ENCODE data around the gene RAMACL.

RAMACL gene

DNA sequence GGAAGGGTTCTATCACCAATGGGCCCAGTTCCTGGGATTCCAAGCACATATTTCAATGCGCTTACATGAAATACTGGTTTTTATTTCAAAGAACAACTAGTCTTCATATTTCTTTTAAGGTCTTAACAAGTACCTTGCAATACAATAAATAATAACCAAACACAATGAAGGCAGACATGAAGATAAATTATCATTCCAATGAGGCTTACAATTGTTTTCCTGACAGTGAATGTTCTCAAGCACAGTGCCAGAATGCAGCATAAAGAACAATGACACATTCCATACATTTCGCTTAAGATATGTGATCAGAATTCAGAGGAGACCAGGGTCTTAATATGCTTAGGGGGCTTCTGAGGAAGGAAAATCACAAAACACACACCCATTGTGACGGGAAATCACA, 26.3 kb downstream of the RAMACL start:
- Mint-ChIP-seq H3K27me3 (peaks cover 15% of the 10 kb centered on the region), H3K4me3 (no peak overlapping the region), H3K4me1 (peaks cover 13% of the 10 kb centered on the region), H3K27ac (no peak overlapping the region), H3K9me3 (no peaks in the 10 kb centered on the region)
- DNase-seq, result no peak
- ATAC-seq, result no peak

DNA sequence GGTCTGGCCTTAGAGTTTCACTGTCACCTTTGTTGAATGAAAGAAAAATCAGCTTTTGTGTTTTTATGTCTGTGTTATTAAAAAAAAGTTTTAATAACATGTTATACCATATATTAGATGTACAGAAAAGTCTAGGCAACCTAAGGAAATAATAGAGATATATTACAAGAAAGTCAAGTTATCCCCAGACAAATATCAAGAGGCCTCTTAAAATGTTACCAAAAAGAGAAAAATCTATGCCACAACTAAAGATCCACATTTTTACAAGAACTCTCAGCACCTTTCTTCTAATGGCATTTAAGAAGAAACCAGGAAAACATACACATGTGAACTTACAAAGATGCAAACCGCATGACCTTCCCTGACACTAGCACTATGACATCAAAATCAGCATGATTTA, 26.8 kb downstream of the RAMACL start:
- no peak for ATAC-seq
- H3K4me1 Mint-ChIP-seq, result peaks cover 13% of the 10 kb centered on the region

DNA sequence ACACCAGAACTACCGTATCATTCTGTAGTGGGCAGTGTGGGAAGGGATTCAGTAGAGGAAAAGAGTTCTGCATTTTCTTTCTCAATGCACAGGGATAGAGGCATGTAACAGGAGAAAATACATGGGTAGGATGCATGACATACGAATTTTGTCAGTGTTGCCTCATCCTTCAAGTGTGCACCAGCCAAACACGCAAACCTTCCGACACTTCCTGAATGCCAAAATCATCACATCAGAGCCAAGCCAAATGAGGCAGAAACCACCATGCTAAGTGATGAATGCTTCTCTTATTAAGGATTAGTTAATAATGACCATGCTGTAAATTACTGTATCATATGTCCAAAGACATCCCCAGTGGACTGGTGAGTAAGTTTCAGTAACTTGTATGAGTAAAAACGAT, 27.3 kb downstream of the RAMACL start:
- no peaks in the 10 kb centered on the region for H3K9me3 Mint-ChIP-seq
- no peak overlapping the region for H3K27ac Mint-ChIP-seq
- H3K4me1 Mint-ChIP-seq, result peaks cover 13% of the 10 kb centered on the region
- H3K27me3 Mint-ChIP-seq, result peaks cover 15% of the 10 kb centered on the region
- ATAC-seq (no peak), DNase-seq (no peak)
- H3K4me3 Mint-ChIP-seq, result no peak overlapping the region

More for the DNA sequence above, 26.8 kb downstream of the RAMACL start:
- Mint-ChIP-seq H3K27ac (no peak overlapping the region), H3K4me3 (no peak overlapping the region), H3K9me3 (no peaks in the 10 kb centered on the region), H3K27me3 (peaks cover 15% of the 10 kb centered on the region)
- no peak for DNase-seq

DNA sequence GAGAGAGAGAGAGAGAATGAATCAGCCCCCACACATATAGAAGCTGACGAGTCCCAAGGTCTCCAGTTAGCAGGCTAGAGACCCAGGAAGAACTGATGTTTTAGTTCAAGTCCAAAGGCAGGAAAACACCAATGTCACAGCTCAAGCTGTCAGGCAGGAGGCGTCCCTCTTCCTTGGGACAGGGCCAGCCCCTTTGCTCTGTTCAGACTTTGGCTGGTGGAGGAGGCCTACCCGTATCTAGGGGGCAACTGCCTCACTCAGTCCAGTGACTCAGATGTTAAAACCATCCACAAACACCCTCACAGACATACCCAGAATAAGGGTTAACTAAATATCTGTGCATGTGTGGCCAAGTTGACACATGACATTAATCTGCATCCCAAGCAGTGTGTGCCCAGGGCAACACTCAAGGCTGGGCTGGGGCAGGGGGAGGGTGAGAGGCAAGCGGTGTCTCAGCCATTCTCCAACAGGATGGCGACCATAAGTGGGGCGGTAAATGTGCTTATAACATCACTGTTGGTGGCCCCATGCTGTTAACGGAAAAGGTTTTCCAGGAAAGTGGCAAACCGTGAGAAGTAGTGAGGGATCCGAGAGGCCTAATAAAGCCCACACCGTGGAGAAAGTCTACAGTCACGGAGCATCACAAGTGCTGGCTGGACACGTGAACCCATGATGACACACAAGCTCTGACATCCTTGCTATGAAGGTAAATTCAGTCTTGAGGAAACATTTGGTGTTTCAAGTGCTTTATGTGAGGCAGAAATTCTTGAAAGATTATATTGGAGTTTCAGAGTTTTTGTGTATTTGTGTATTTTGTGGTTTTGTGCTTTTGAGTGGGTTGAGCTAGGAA, 28.1 kb downstream of the RAMACL start:
- H3K4me3 Mint-ChIP-seq, result no peak overlapping the region

DNA sequence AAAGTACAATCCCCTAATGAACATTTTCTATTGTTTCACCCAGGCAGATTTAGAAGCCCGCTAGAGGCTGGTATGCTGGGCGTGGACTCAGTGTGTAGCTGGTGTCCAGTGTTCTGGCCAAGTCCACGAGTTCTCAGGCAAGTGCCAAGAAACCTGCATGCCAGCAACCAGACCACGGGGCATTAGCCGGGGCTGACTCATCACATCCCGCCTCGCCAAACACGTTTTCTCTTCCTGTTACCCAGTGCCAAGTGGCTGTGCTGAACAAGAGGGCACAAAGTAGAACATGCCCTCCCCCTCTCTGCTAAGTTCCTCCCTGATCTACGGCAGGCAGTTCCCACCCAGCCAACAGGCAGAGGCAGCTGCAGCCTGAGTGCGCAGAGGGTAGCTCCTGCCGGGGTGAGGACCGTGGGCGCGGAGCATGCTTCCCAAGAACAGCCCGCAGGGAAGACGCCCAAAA, 29.6 kb downstream of the RAMACL start:
- DNase-seq (no peak), ATAC-seq (peak; percentile 63)
- Mint-ChIP-seq H3K9me3 (no peaks in the 10 kb centered on the region), H3K4me1 (peaks cover 13% of the 10 kb centered on the region), H3K27me3 (peaks cover 15% of the 10 kb centered on the region), H3K4me3 (peak overlapping the region in 1 of 2 donors; percentile 32), H3K27ac (no peak overlapping the region)

More for the DNA sequence above, 28.1 kb downstream of the RAMACL start:
- Mint-ChIP-seq H3K4me1 (peaks cover 13% of the 10 kb centered on the region), H3K9me3 (no peaks in the 10 kb centered on the region), H3K27me3 (peaks cover 15% of the 10 kb centered on the region), H3K27ac (no peak overlapping the region)
- no peak for DNase-seq
- no peak for ATAC-seq

DNA sequence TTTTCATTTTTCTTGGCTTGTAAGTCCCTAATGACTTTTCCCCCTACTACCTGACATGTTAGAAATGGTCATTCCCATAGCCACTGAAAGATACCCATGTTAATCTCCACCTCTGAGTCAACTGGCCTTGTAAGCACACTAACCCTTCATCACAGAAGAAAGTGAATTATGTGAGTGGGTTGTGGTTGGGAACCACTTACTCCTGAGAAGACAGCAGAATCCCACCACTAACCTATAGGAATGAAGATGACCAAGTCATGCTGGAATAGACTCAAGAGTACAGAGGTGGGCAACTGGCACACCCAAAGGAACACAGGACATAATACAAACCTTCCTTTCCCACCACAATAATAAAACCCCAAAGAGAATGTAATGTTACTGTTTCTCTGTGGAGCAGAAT, 30.1 kb downstream of the RAMACL start:
- ATAC-seq, result no peak
- Mint-ChIP-seq H3K4me3 (no peak overlapping the region), H3K27ac (no peak overlapping the region)

DNA sequence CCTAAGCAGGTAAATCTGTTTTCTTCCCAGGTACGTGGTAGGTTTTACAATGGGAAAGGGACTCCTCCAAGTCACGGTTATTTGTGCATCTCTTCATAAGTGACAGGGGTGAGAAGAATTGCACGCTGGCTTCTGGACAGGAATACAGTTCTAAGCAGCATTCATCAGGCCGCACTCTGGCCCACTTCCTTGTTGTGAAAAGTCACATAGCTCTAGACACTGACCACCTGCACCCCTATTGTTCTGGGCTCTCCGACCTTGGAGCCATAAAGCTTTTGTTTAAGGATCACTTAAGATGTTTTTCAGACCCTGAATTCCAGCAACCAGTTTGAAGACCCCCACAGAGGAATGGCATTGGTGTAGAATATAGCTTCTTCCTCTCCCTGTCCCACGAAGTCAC, 31.4 kb downstream of the RAMACL start:
- ATAC-seq, result no peak
- Mint-ChIP-seq H3K9me3 (no peaks in the 10 kb centered on the region), H3K27ac (no peak overlapping the region)

More for the DNA sequence above, 30.1 kb downstream of the RAMACL start:
- no peaks in the 10 kb centered on the region for H3K9me3 Mint-ChIP-seq
- H3K27me3 Mint-ChIP-seq, result peaks cover 15% of the 10 kb centered on the region
- peaks cover 13% of the 10 kb centered on the region for H3K4me1 Mint-ChIP-seq
- DNase-seq, result no peak

DNA sequence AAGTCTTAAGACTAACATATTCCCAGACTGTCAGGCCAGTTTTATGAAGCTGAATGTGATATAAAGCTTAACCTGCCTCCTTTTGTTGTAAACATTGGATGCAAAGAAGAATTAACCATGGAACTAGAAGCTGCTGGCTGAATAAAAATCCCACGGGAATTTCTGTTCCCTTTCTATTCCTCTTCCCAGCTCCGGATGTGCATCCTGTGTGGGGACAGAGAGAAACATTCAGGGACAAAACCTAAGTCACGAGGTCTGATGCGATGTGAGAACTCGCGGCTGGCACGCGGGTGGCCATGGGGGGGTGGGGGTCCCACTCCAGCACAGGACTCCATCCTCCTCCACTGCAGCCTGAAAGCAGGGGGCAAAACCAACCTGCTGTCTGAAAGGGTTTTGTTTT, 32.2 kb downstream of the RAMACL start:
- H3K27ac Mint-ChIP-seq, result no peak overlapping the region

More for the DNA sequence above, 31.4 kb downstream of the RAMACL start:
- Mint-ChIP-seq H3K4me1 (peaks cover 13% of the 10 kb centered on the region), H3K27me3 (peaks cover 15% of the 10 kb centered on the region), H3K4me3 (no peak overlapping the region)
- no peak for DNase-seq

DNA sequence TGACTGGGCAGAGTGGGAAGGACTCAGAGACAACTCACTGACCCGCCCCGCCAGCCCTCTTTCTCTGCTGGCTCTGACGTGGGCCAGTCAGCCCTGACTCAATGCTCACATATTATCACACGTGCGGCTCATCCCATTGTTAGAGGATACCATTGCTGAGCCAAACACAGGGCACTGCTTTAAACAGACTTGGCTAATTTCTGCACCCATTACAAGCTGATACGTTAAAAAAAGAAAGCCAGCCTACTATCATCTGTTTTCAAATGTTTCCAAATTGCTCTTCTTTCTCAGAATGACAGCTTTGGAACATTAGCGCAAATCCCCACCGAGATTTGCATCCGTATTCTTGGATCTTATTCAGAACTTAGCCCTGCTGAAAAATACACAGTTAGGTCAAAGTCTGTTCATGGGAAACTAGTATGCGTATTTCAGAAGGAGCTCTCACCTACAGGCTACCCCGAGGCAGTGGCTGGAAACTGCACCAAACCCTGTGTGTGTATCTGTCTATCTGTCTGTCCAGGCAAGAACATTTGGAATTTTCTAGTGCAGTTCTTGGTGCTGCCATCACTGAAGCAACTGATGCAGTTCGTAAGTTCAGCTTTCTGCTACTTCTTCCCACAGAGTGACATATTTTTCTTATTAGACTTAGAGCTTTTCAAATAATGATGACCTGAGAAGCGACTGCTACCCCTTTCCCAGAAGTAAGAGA, 32.8 kb downstream of the RAMACL start:
- DNase-seq (no peak), ATAC-seq (no peak)
- peaks cover 15% of the 10 kb centered on the region for H3K27me3 Mint-ChIP-seq
- peaks cover 13% of the 10 kb centered on the region for H3K4me1 Mint-ChIP-seq
- no peak overlapping the region for H3K27ac Mint-ChIP-seq
- no peak overlapping the region for H3K4me3 Mint-ChIP-seq
- no peaks in the 10 kb centered on the region for H3K9me3 Mint-ChIP-seq

More for the DNA sequence above, 32.2 kb downstream of the RAMACL start:
- Mint-ChIP-seq H3K4me1 (peaks cover 13% of the 10 kb centered on the region), H3K27me3 (peaks cover 15% of the 10 kb centered on the region), H3K4me3 (no peak overlapping the region), H3K9me3 (no peaks in the 10 kb centered on the region)
- DNase-seq (no peak), ATAC-seq (no peak)

DNA sequence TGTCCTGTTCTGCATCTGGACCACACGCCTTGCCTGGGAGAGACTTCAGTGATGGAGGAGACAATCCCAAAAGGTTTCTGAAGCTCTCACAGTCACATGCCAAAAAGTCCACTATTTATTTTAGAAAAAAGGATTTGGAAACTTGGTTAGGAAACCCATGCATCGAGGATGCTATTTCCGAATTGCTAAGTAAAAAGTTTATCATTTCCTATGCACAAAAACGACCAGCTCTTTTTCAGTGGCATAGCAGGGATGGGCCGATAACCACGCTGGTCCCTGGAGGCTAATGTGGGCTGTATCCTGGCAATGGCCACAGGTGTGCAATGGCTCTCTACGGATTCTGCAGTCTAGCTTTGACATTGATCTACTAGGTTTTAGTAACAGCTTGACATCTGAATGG, 33.9 kb downstream of the RAMACL start:
- no peaks in the 10 kb centered on the region for H3K9me3 Mint-ChIP-seq
- H3K27ac Mint-ChIP-seq, result no peak overlapping the region
- peaks cover 13% of the 10 kb centered on the region for H3K4me1 Mint-ChIP-seq
- H3K27me3 Mint-ChIP-seq, result peaks cover 15% of the 10 kb centered on the region
- no peak for DNase-seq
- no peak overlapping the region for H3K4me3 Mint-ChIP-seq
- ATAC-seq, result no peak

DNA sequence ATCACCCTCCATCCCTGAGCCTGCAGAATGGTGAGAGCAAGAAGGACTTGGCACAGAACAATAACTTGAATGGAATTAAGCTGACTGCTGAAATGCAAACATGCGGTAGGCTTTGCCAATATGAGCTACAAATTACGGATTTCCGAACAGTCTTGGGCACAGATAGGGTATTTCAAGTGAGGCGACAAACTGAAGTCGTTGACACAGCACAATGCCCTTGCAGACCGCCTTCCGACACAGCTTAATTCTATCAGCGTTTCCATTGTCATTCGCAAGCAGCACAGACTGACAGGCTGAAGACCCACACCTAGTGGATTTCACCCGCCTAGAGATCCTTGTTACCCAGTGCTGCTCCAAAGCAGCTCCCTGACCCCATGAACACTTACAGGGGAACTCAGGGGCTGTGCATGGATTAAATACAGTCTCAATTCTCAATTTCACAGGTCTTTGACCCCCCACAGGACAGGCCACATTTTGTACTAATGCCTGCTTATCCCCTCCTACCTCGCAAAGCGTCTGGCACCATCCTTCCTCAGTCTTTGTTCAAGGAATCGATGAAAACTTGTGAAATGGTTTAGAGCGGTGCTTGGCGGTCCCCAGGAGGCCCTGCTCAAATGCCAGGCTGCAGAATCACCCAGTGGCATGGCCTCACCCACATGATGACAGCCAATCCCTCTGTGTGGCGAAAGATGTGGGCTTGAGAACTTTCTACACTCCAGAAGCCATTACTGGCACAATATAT, 34.6 kb downstream of the RAMACL start:
- Mint-ChIP-seq H3K27me3 (peaks cover 10% of the 10 kb centered on the region), H3K4me3 (no peak overlapping the region), H3K4me1 (peaks cover 7% of the 10 kb centered on the region), H3K27ac (no peak overlapping the region), H3K9me3 (no peaks in the 10 kb centered on the region)
- DNase-seq (no peak), ATAC-seq (no peak)

DNA sequence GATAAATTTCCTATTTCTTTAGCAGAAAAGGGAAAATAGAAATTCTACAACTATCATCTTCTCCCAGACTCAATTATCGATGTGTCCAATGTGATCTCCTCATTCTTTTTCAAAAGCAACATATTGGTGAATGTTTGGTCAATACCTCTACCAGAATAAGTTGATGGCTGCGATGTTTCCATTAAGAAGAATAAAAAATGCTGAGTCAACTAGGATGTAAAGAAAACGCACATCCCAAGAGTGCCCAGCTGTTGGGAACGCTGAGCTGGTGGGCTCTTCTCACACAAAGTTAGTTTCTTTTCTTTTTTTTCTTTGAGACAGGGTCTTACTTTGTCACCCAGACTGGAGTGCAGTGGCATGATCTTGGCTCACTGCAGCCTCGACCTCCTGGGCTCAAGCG, 39.8 kb downstream of the RAMACL start:
- no peak overlapping the region for H3K27ac Mint-ChIP-seq
- ATAC-seq (no peak), DNase-seq (no peak)
- no peak overlapping the region for H3K4me3 Mint-ChIP-seq
- H3K27me3 Mint-ChIP-seq, result no peaks in the 10 kb centered on the region
- H3K9me3 Mint-ChIP-seq, result no peaks in the 10 kb centered on the region
- peaks cover 6% of the 10 kb centered on the region for H3K4me1 Mint-ChIP-seq

DNA sequence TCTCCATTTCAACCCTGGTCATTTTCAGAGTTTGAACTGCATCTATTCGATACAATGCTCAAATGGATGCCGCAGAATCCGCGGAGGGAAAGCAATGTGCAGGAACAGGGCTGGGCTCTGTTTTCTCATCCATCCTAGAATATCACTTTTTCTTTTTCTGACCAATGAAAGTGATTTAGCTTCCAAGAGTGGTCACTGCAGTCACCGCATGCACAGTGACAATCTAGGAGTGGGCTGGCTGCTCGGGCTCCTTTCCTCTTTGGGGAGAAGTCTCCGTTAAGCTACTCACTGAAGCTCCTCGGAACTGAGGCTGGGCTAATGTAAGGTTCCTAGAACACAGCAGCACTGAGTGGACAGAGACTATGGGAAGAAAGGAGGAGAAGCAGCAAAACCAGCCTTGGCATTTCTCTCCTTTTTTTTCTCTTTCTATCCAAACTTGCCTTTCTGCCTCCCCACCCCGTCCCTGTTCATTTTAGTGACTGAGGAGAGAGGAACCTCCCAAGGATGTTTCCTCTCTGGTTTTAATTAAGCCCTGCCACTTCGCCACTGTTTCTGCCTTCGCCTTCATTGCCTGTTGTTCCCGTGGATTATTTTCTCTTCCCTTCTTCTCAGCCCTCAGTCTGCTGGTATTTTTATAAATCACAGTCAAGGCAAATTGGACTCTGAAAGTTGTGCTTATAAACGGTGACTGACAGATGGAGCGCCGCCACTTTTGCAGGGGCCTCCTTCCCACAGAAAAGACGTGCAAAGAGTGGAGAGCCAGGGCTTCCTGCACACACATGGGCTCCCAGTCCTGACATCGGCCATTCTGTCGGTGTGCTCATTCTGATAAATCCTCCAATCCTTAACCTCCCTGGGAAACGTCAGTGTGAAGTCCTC, 41.1 kb downstream of the RAMACL start:
- Mint-ChIP-seq H3K27ac (peak overlapping the region in 1 of 2 donors; percentile 16), H3K9me3 (no peaks in the 10 kb centered on the region), H3K27me3 (no peaks in the 10 kb centered on the region), H3K4me3 (no peak overlapping the region), H3K4me1 (peaks cover 18% of the 10 kb centered on the region)
- ATAC-seq, result no peak
- DNase-seq, result no peak

DNA sequence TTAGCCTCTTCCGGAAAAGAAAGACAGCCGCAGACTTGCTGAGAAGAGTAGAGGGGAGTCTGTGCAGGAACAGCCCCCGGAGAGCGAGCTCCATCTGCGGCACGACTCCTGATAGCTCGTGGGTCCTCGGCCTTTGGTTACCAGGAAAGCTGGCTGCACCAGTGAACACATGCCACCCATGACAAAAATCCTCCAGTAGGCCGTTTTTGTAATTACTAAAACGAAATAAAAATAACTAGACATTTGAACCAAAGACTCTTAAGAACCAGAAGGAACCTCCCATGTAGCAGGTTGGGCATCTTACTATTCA, 42.2 kb downstream of the RAMACL start:
- Mint-ChIP-seq H3K27me3 (no peaks in the 10 kb centered on the region), H3K27ac (peak overlapping the region in 1 of 2 donors; percentile 77), H3K4me3 (no peak overlapping the region), H3K9me3 (no peaks in the 10 kb centered on the region), H3K4me1 (peaks cover 22% of the 10 kb centered on the region)
- no peak for ATAC-seq
- no peak for DNase-seq
